Glomerular visceral epithelial cell (primary cell): ENCODE measurements around the gene SP140.
"Not testable (repeated sequence)": the region's sequence is repeated elsewhere in the genome, so short reads cannot be mapped to it uniquely, and the experiment has no call there.

Experiments used
- DNase-seq: peaks from one replicate; pipeline ENCODE4 v3.0.0-alpha.2; 2016; ENCODE audit errors: extremely low spot score

SP140 gene

DNA sequence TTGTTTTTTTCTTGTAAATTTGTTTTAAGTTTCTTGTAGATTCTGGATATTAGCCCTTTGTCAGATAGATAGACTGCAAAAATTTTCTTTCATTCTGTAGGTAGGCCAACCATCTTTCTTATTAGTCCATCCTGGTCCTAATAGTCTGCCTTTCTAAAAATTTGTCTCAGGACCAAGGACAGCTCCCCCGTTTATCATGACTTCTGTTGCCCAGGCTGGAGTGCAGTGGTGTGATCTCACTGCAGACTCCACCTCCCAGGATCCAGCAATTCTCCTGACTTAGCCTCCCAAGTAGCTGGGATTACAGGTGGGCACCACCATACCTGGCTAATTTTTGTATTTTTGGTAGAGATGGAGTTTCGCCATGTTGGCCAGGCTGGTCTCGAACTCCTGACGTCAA lies 63.8 kb downstream of the SP140 start:
- DNase-seq, result peak; percentile 31

DNA sequence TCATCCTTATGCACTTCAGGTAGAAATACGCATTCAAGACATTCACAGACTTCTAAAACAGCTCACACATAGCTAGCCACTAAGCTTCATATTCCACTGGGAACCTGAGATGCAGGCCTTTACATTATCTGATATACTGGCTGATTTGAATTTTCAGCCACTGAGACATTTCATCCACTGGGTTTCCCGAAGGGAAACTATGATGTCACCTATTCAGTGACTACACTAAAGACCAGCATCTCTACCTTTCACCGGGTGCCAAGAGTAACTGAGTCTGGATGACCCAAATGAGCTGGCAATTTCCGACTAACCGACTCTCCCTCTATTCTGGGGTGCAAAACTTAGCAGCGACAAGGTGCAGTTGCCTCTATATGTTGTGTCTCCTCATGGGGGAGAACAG lies 69.7 kb downstream of the SP140 start:
- no peak for DNase-seq

DNA sequence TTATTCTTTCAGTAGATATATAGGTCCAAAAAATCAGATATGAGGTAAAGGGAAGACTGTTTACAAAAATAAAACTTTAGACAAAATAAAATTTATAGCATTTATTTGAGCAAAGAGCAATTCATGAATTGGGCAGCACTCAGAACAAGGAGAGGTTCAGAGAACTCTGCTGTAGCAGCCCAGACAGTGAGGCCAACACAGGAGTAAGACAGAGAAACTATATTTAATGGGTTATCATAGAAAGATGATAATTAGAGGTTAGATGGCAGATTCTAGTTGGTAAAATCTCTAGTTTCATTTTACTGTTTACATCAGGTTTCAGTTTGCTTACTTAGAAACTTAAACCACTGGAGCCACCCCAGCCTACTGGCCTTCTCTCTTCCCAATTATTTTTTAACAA lies 71.4 kb downstream of the SP140 start:
- DNase-seq, result no peak

DNA sequence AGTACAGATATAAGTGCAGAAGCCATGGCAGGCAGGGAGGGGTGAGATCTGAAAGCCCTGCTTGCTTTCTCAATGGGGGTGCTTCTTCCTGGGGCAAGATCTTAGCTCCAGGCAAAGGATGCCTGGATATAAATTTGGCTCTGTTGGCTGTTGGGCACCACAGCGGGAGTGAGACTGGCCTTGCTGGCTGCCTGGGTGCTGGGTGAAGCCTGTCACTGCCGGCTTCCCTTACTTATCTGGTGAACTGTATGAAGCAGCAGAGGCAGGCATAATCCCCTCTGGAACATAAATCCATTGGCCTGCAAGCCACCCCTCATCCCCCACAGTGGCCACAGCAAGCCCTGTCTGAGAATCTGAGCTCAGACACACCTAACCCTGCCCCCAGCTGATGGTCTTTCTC lies 74.1 kb downstream of the SP140 start:
- DNase-seq, result no peak

DNA sequence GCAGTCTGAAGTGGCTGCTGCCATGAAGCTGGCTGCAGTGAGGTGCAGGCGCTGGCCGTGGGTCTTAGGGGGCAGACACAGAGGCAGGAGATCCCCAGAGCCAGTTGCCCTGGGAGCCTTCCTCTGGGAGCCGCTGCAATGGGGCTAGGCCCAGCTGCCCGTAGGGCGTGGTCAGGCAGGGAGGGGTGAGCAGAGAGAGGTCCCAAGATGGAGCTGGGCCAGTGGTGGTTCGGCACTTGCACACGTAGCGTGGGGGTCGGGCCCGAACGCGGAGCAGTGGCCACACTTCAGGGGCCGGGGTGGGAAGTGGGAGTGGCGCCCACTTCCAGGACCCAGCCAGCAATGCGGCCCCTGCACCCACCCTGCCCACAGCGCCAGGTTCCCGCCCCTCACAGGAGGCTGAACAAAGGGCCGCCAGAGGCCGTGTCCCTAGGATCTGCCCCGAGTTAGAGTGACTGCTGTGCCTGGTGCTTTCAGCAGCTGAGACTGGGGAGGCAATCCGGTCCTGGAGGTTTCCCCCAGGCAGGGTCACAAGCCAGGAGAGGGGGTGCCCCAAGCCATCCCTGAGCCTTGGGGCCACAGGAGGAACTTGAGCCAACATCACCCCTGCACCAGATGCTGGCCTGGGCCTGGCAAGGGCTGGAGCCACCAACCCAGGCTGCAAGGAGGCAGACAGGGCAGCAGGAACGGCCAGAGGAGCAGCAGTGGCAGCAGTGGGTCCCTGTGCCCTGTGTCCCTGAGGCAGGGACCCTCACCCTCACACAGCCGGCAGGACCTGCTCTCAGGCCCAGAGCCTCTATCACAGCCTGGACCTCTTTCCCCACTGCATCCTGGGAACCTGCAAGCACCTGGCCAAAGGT lies 80.1 kb downstream of the SP140 start:
- DNase-seq, result no peak

DNA sequence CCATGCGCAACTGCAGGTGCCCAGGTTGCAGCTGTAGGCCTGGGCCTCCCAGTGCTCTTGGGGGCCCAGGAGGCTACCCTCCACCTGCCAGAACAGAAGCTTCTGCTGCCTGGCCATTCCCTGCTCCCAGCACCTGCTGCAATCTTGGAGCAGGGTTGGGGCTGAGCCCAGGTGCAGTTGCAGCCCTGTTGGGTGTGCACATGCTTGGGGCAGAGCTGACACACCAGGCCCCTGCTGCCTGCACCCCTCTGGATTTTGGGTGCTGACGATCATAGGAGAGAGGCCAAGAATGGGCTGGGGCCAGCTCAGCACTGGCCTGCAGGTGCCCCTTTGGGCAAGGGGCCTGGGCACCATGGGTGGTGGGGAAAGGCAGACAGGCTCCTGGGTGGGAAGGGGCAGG lies 80.9 kb downstream of the SP140 start:
- no peak for DNase-seq

DNA sequence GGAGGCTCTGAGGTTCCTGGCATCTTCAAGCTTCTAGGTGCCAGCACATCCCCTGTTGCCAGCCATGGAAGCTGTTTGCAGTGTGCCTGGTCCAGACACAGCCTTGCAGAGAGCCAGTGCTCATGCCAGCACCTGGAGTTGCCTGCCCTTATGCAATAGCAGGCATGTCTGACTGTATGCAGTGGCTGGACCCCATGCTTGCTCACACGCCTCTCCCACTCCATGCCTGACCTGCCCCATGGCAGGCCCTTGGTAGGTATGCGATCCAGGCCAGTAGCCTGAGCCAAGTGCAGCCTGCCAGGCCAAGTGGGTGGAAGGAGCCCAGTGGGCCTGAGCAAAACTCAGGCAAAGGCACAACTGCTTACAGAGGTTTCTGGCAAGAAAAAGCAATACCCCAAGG lies 81.9 kb downstream of the SP140 start:
- DNase-seq, result no peak

DNA sequence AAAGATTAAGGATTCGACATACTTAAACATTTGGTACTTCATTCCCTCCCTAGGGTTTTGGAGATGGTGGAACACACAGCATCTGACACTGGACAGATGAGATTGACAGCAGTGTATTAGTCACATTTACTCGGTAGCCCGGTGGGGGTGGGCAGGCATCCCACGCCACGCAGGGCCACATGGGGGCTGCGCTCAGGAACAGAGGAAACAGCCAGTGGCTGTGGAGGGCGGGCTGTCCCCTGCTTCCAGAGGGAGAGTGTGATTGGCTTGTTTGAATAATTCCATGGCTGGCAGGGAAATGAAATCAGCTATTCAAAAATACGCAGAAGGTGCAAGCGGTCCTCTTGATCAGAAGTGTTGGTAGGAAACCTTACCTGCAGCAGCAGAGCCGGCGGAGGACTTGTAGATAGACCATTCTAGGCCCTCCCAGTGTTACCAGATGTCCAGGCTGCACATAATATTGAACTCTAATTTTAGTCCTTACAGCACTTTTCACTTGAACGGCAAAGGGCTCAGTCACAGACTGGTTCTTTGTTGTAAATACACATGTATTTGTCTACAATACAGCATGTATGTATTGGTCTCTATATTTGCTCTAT lies 83.0 kb downstream of the SP140 start:
- DNase-seq, result no peak

DNA sequence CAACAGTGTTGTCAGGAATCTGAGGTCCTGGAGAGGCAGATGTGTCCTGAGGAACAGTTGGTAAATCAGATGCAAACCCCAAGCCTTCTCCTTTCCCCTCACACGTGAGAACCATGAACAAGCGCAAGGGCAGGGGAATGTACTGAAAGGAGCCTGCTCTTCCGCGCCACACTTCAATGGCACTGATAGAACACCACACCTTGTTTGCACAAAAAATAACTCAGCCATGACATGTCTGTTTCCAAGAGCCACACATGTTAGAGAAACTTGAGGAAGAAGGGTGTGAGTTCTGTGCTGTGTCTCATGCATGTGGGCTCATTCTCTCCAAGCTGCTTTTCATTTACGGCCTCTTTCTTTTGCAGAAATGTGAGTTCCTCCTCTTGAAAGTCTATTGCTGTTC lies 85.3 kb downstream of the SP140 start:
- DNase-seq, result not testable (repeated sequence)

DNA sequence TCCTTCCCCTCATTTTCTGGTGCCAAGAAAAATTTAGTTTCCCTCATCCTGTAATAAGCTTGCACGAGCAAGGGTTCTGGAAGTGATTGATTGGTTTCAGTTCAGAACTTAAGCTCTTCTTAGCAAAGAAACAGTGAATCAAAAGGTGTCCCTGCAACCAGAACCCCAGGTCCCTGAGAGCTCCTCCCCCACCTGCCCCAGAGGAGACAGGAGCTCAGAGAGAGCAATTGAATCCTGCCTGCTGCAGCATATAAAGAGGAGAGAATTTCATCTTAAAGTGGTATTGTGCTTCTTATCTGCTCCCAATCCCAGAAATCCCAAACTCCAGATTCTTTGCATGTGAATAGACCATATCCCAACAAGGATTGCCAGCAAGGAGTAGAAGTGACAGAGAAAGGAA lies 86.1 kb downstream of the SP140 start:
- DNase-seq, result not testable (repeated sequence)

DNA sequence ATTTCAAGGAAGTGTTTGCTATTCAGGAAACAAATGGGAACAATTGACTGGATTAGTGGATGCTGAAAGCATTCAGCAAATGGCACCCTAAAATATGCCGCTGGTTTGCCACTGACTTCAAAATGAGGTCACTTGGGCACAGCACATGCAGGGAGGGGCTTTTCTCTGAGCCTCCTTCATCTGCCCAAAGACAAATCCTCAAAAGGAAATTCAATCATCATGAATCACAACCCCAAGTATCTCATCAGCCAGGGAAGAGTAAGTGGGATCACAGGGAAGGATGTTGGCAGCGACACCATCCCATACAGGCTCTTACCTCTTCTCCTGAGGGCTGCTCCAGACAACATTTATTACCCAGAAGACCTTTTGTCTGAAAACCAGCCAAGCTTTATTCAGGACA lies 87.1 kb downstream of the SP140 start:
- peak; percentile 38 for DNase-seq

DNA sequence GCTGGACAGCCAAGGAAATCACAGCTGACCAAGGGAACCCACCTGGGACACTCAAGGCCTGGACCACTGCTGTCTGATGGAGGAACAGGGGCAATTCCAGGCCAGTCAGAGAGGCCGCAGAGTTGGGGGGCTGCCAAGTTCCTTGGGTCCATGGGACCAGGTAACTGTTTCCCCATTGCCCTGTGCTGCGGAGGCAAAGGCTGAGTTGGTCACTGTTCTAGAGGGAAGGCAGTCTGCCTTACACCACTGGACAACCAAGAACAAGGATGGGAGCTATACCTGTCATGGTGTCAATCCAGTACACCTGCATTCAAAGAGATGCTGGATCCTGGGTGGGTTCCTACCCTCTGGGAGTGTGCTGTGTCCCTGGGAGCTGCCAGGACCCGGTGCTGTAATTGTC lies 91.8 kb downstream of the SP140 start:
- DNase-seq, result no peak

DNA sequence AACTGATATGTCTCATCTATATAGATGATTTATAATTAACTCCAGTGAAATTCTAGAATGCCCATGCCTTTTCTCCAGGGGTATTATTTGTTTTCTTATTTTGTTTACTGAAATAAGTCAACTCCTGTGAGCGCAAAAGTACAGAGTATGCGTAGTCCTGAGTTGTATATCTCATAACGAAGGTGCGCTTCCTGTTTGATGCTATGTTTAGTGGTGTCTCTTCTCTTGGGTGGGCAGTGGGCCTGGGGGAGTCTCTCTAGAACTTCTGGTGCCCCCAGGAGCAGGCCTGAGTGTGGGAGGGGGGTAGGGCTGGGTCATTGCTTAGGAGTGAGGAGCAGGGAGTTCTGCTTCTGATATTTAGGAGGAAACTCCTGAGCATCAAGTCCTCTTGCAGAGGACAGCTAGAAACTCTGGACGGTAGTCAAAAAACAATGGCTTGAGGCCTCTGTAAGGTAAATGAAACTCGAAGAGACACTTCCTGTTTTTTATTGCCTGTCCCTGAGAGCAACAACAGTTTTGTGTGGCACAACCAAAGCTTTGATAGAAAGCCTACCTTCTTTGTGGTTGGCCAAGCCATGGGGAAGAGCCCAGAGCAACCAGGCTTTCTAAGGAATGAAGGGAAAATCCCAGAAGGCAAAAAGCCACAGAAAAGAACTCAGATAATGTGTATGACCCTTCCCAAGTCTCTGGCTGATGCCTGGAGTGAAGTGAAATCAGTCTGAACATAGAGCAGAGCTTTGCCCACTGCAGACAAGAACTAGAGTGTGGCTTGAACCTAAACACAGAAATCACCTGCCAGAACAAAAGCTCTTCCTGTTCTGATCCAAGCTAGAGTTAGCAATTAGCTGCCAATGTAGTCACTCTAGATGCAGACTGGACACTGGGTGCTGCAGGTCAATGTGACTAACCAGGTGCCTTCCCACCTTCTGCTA lies 92.9 kb downstream of the SP140 start:
- DNase-seq, result no peak

DNA sequence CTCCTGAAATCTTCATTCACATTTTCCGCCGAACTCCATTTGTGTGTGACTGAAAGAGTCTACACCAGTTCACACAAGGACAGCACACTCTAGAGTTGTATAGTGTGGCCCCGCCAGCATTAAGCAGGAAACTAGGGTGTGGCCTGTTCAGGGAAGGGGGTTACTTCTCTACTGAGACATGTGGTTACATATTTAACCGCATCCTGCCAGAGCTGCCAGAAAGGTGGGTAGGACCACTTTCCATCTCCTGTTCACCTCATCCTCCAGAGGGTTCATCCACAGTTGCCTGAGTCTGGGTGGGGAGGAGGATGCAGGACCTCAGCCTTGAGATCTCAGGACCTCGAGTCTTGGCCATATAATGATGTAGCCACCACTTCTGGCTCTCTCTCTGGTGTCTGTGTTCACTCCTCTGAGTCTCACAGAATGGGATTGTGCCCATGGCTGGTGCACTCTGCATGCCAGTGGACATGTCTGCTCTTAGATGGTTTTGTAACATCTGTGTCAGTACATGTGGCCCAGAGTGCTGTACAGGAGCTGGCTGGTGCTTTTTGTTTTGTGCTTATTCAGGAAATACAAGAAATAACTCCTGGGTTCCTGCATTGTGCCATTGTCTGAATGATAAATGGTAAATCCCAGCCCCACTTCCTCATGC lies 93.8 kb downstream of the SP140 start:
- DNase-seq, result no peak

DNA sequence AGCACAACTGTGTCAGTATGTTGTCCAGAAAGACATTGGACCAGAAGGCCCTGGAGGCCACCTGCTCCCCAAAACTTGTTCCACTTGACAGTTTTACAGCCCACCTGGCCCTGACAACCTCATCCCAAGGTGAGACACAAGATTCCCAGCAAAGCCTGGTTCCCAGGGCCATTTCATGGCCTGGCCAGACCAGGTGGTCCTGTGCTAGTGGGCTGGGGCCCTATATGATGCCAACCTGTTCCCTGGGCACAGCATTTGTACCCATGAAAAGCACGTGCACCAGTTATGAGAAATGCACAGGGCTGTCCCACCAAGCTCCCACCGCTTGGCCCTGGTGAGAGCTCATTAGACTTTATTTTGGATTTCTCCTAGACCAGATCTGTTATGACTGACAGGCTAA lies 95.5 kb downstream of the SP140 start:
- DNase-seq, result no peak

DNA sequence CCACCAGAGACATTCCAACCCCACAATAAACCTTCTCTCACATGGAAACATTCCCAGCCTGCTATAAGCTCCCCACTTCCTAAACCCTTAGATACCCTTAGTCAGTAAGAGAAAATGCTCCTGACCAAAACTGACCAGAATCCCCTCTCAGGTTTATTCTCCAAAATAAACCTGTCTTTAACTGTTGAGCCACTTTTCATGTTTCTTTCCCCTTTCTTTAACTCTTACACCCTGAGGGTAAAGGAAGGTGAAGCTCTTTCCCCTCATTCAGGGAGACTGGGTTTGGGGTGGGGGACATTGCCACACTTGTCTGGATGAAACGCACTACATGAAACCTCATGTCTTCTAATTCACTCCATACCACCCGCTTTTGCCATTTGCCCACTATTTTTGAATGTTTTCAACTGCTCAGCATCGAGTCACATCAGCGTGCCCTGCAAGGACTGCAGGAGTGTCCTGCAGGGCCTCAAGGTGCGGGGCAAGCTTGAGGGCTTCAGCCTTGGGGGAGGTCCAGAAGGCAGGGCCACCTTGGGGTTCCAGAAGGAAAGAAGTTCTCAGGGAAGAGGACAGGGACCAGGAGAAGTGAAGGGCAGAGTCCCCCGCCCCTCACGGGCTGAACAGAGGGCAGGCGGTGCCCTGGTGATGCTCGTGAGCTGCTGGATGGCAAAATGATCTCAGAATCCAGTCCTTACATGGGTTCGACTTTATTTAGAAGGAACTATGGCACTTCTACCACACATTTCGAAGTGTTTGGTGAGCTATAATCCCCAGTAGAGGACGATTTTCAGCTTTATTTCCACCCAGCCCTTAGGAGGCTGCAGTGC lies 97.2 kb downstream of the SP140 start:
- no peak for DNase-seq

DNA sequence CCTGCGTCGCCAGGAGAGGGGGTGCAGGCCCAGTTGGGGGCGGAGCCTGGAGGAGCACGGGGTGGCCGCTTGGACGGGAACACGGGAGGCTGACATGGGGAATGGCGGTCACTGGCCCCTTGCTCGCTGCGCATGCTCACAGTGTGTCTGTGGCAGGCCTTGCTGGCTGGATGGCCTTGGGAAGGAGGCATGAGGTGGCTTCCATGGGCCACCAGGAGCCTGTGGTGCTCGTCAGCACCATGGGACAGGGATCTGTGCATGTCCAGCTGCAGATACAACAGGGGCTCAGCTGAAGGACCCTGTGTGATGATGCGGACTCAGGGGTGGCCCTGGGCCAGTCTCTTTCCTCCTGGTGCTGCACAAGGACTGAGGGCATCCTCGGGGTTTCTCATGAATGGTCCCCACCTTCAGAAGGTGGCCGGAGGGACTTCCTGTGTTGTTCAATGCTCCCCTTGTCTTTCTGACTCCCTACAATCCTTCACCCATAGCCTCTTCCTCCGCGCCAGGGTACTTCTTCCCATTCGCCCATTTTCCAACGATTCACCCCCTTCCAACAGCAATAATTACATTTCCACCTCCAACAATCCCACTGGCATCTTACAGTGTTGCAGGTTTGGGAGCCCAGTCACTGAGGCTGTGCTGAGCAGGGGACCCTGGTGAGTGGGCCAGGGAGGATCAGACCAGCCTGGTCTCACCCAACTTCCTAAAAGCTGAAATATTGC lies 98.0 kb downstream of the SP140 start:
- no peak for DNase-seq

DNA sequence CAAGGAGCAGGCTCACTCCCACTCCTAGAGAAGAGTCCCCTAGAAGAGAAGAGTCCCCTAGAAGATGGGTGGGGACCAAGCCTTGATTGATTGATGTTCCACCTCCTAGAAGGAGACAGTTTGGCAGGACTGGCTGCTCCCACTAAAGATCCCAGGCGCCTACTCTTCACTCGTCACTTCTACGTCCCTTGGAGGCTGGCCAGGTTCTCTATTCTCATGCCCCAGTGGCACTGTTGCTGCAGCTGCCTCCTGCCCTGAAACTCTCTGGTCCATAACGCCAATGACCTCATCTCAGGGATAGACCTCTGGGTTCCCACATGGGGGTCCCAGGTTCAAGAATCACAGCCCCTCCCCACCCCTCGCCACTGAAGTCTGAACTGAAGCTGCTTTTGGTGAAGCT lies 99.0 kb downstream of the SP140 start:
- DNase-seq, result no peak

DNA sequence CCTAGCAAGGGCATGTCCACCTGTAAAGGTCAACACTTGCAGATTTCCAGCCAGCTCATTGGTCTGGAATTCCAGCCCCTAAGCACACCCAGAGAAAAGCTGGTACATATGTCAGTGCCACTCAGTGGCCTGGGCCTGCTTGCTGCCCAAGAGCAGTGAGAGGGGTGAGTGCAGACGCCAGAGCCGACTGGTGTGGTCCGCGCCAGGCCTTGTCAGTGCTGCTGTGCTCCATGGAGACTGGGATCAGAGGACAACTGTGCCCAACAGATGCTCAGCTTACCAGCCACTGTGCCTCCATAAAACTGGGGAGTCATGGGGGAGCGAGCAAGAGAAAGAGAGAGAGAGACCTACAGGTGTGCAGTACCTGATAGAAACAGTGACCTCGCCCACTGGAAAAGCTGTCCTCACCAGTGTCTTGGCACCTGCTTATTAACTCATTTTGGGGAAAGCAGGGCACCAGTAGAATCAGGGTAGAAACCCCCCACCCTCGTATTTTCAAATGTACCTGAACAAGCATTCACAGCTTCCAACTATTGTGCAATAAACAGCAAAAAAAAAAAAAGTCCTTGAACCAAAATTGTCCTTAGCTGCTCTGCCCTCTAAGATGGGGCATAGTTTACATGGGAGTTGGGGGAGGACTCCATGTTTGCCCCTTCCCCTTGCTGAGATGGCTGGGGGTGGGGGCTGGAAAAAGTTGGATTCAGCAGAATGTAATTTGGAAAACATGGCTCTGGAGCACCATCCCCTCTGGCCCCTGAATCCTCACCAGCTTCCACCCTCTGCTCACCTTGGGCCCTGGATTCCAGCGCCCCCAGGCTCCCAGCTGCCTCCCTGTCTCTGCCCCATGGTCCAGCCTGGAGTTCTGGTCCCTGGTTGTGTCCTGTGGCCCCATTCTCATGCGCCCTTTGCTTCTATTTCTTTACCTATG lies 100.0 kb downstream of the SP140 start:
- no peak for DNase-seq
